ENCODE measurements around the gene CRYBA1.
"Not testable (repeated sequence)": the region's sequence is repeated elsewhere in the genome, so short reads cannot be mapped to it uniquely, and the experiment has no call there.

DNA sequence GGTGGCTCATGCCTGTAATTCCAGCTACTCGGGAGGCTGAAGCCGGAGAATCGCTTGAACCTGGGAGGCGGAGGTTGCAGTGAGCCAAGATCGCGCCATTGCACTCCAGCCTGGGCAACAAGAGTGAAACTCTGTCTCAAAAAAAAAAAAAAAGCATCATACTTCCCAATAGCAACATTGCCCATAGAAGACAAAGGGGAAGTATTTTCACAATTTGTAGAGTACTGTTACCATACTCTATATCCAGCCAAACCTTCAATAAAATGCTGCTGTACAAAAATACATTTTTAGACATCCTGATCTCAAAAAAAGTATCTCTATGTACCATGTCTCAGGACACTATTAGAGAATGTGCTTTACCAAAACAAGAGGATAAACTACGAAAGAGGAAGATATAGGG is 11.7 kb upstream of the CRYBA1 start:
- TF ChIP-seq POLR2A (IDR thresholded peaks at IDR 0.05; ENCODE audit: low read depth, low read length); POLR2AphosphoS5 (IDR thresholded peaks at IDR 0.05; ENCODE audit: low read depth, low read length); TAF1 (IDR thresholded peaks at IDR 0.05; ENCODE audit: borderline replicate concordance, low read depth, low read length): not testable (repeated sequence)
